ENCODE measurements around the gene CCDC170. TPM values are rescaled to one million over a fixed set of nuclear protein-coding genes. Genes with fewer than 3 reads are reported as not detected.

The CCDC170 gene
- total and polyA plus RNA-seq, 9 of the 15 experiments (the other 6 are each of a cell fraction or from before 2014, with no cell fraction given) = 0.01 to 0.18 (median 0.05) TPM; not detected in 6

DNA sequence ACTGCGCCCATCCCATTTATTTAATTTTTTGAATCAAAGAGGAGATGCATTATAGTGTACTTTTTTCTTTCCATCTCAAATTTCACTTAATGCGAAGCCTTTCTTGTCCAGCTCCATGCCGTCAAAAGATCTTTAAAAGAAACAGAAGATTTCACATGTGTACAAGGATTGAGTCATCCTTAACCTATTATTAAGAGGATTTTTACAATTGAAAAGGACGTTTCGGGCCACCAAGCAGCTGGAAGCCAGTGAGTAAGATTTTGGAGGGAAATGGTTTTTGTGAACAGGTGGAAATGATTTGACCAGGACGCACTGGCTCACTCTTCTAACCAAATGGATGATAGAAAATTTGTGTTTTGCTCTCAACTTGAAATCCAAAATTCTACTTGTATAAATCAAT lies 15.1 kb upstream of the CCDC170 start:
- TF ChIP-seq XRCC5 (IDR thresholded peaks at IDR 0.05; ENCODE audit: low read depth, low read length) = no peak
- TF ChIP-seq GATAD2B (IDR thresholded peaks at IDR 0.05; ENCODE audit: borderline replicate concordance) = no peak
- TF ChIP-seq CXXC5 (CRISPR knock-in tag; IDR thresholded peaks at IDR 0.05) = no peak
- no peak for TF ChIP-seq MGA (IDR thresholded peaks at IDR 0.05)
- TF ChIP-seq NFXL1 (CRISPR knock-in tag; IDR thresholded peaks at IDR 0.05) = no peak
- no peak for TF ChIP-seq ZNF165 (CRISPR knock-in tag; IDR thresholded peaks at IDR 0.05; ENCODE audit: borderline replicate concordance)
- TF ChIP-seq ATF1 (CRISPR knock-in tag; IDR thresholded peaks at IDR 0.05) = no peak
- TF ChIP-seq ATF1 (tag; IDR thresholded peaks at IDR 0.05) = no peak
- TF ChIP-seq RHOXF2B (CRISPR knock-in tag; conservative IDR thresholded peaks at IDR 0.05) = no peak
- no peak overlapping the region for H3K9ac ChIP-seq (ENCODE audit: insufficient read depth in 1 of 2, low read depth in 2 of 2, low read length in 2 of 2)
- H3K4me1 ChIP-seq (replicated peaks in 1 of 2; ENCODE audit: control insufficient read depth in 2 of 2, insufficient read depth in 2 of 2, low read length in 2 of 2) = peaks cover 0 to 5% of the 10 kb centered on the region in 2 experiments; a peak in 1 of 5 replicates
- no peak overlapping the region for H3K4me3 ChIP-seq
- intact Hi-C loops (cut with micrococcal nuclease) = loop anchor here (5.0 kb wide), 2 partner anchors 36 to 141 kb away; no protein-coding TSS in a partner anchor
- CTCF ChIA-PET (ENCODE audit: low intra/inter-chr PET ratio) = no interaction called here
- no peak overlapping the region for H3K4me2 ChIP-seq (ENCODE audit: insufficient read depth, low read length)
- FAIRE-seq (no peak), DNase-seq (ENCODE audit: extremely low read depth in 1 of 4, low spot score in 3 of 4) (no peak), ATAC-seq (no peak)
- WGBS (ENCODE audit: insufficient coverage, low coverage, missing lambda C conversion rate) = 40% methylated on average over 6 of the region's 6 CpGs
- H3K27me3 ChIP-seq (ENCODE audit: control insufficient read depth in 2 of 2, insufficient read depth in 2 of 2, low read length in 2 of 2) = peaks cover 3 to 15% of the 10 kb centered on the region in 2 experiments
- POLR2A ChIA-PET = no interaction called here
- no peaks in the 10 kb centered on the region for H3K36me3 ChIP-seq (ENCODE audit: control insufficient read depth, insufficient read depth, low read length)
- H3K27ac ChIP-seq (ENCODE audit: extremely low read depth, low read depth, low read length) = no peak overlapping the region
- H3K79me2 ChIP-seq (ENCODE audit: control insufficient read depth, insufficient read depth, low read length) = no peaks in the 10 kb centered on the region
- no TSS peak for BruUV-seq (replicated peaks)
- no peak overlapping the region for H2AFZ ChIP-seq (ENCODE audit: low read depth, low read length)
- in situ Hi-C loops (cut with MboI) = no loop called here
- no peaks in the 10 kb centered on the region for H4K20me1 ChIP-seq (replicated peaks; ENCODE audit: control insufficient read depth, insufficient read depth, low read length)
- H3K9me1 ChIP-seq (ENCODE audit: control insufficient read depth, insufficient read depth, low read length) = no peaks in the 10 kb centered on the region
- no peaks in the 10 kb centered on the region for H3K9me3 ChIP-seq (replicated peaks; ENCODE audit: control insufficient read depth, insufficient read depth, low read depth, low read length)
